GM19455 (cell line): ENCODE data around the gene HMGXB3.
A peak's percentile ranks its signal among the peaks of the same experiment; 100 is the strongest.

Experiments used
- ATAC-seq: cut with Tn5 transposase; IDR thresholded peaks from one replicate; pipeline ENCODE4 v1.9.1; 2021; ENCODE audit not compliant: unreplicated experiment

HMGXB3 gene

GRCh38 chr5:150000256-150000989, at the start of gene HMGXB3, which contains the start of gene TIGD6:
TSS of gene HMGXB3 (plus strand) at chr5:150000739. CDS start at chr5:150004853, 4,114 bp downstream.
TSS of gene TIGD6 (minus strand) at chr5:150000654. CDS start at chr5:149996348, 4,306 bp downstream.
- ATAC-seq, result peak; percentile 90

- ATAC-seq, result no peak
Measured at GRCh38 chr5:149951138-149951749, 49.3 kb upstream of the HMGXB3 start.

GRCh38 chr5:149953436-149954121, 47.0 kb upstream of the HMGXB3 start:
- no peak for ATAC-seq

- no peak for ATAC-seq
Measured at GRCh38 chr5:149954798-149955197, 45.7 kb upstream of the HMGXB3 start.

GRCh38 chr5:149956685-149957084, 43.9 kb upstream of the HMGXB3 start:
- no peak for ATAC-seq

- no peak for ATAC-seq
Measured at GRCh38 chr5:149957855-149958254, 42.7 kb upstream of the HMGXB3 start.

DNA sequence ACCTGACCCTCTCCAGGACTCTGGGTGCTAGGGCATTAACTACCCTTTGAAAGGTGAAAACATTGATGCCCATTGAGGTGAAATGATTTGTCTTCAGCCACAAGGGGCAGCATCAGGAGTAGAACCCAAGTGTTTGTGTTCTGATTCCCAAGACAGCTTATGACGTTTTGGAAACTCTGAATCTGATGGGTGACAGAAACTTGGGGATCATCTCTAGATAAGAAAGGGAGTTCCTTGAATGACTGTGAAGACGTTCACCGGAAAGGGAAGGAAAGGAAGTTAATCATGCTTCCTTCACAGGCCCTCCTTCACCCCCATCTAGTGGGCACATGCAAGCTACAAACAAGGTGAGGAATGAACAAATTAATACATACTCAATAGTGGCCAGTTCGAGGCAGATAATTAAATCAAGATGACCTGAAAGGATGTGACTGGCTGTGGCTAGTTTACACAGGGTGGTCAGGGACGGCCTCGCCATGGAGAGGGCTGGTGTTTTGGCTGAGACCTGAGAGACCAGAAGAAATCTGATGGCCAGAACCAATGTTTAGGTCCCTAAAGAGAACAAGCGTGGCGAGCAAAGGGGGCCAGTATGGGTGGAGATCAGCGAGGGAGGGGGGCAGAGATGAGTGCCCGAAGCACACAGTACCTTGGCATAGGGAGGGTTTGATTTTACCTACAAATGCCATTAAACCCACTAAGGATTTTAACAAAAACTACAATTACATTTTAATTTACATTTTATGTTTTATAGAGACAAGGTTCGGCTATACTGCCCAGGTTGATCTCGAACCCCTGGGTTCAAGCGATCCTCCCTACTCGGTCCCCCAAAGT, 40.9 kb upstream of the HMGXB3 start:
- no peak for ATAC-seq

DNA sequence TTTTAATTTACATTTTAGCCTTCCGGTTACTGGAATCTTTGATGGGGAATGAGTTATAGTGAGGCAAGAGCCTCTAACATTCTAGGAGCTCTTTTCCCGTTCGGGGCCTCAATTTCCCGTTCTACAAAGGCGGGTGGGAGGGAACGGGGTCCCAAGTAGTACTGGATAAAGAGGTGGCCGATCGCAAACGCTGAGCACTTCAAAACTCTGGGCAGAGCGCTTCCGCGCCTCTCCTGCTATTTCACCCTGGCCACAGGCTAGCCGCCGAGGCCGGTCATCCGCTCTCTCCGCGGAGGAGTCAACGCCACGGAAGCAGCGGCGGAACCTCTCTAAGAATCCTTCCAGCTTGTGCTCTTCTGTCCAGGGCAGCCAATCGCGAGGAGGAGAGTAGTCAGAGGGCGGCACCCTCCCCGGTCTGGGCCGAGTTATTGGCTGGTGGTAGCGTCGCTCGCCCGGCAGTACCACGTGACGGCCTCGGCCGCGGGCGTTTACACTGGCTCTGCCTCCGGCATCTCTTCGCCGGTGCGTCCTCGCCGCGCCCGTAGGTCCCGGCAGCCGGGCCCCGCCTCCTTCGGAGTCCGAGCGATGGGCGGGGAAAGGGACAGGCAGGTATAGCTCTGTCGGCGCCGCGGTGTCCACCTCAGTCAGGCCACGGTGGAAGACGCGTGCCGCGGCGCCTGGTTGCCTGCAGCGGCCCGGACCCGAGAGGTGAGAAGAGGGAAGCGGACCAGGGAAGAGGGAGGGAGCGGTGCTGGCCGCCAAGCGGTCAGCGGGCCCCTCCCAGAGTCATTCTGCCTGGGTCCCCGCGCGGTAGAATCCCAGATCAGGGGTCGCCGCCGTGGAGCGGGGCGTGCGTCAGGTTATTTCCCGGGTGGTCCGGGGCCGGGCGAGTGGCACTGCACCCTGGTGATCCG, 40.0 kb upstream of the HMGXB3 start, which contains the start of gene SLC26A2:
Gene SLC26A2, plus strand, starts transcription at position 487 of the 914 bp plus-strand sequence. CDS start 16,895 bp downstream, outside the sequence.
- ATAC-seq, result peak; percentile 98

DNA sequence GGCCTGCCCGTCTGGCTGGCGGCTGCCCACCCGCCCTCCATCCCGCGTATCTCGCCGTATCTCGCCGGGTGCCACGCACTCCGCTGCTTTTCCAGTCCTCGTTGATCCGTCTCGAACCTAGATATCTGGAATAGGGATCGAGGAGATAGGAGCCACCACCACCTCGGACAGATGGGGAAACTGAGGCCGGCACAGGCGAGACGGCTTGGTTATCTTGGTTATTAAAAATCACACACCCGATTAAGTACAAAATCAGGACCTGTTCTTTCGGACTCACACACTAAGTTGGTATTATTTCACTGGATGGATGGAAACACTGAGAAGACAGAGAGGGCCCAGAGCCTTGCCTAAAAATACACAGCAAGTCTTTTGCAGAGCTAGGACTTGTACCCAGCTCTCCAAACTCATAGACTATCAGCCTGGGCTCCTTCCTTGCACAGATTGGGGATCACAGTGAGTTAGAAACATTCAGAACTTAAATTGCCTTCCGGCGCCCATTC, 39.3 kb upstream of the HMGXB3 start:
- ATAC-seq, result peak; percentile 31

DNA sequence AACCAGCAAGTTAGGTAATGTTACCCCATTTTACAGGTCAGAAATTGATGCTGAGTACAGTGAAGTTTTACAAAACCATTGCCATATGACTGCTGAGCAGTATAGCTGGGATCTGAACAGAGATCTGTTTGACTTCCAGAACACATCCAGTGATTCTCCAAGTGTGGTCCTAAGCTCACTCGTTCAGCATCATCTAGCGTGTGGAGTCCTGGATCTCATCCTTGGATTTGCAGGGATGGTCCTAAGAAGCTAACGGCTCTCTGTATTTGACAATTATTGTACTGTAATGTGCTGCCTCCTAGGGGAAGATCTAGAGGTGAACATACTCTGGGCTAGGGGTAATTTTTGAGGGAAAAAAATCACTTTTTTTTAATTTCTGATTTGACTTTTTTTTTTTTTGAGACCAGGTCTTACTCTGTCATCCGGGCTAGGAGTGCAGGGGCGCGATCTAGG, 38.6 kb upstream of the HMGXB3 start:
- no peak for ATAC-seq

GRCh38 chr5:149962601-149963300, 37.8 kb upstream of the HMGXB3 start:
- ATAC-seq, result no peak

GRCh38 chr5:149963729-149964128, 36.8 kb upstream of the HMGXB3 start:
- ATAC-seq, result no peak

DNA sequence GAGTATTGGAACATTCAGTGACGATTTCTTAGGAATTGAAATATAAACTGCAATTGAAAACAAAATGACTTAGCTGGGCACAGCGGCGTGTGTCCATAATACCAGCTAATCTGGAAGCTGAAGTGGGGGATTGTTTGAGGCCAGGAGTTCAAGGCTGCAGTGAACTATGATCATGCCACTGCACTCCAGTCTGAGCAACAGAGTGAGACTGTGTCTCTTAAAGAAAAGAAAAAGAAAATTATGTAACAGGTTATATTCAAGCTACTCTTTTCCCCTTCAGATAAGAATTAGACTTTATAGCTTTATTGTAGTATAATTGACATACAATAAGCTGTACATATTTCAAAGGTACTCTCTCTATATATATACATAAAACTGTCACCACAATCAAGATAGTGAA, 33.6 kb upstream of the HMGXB3 start:
- no peak for ATAC-seq

DNA sequence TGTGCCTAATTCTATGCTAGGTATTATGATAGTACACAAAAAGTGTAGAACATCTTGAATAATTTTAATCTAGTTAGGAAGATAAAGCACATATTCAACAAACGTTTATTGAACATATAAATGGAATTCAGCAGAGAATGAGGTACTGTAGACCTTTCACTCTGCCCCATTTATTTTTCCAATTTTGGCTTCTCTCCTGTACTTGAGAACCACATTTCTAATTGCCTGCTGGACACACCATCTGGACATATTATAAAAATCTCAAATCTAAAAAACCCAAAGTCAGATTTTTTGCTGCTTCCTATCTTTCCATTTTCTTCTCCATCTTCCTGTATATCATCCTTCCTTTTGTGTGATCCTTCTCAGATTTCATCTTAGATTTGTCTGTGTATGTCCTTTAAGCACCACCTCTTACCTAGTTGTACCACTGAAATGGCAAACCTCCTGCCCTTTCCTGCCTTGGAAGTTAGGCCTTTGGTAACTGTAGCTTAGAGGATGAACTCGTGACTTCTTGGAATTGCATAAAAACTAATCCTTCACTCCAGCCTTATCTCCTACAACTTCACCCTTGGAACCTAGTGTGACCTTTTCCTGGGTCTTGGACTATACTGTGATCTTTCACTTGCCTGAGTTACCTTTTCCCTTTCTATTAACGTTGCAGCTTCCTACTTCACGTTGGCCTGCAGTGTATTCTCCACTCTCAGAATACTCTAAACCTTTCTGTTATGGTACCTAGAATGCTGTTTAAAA, 31.2 kb upstream of the HMGXB3 start:
- ATAC-seq, result no peak

GRCh38 chr5:149975409-149975808, 25.1 kb upstream of the HMGXB3 start:
- no peak for ATAC-seq

GRCh38 chr5:149979896-149980295, 20.6 kb upstream of the HMGXB3 start:
- no peak for ATAC-seq

DNA sequence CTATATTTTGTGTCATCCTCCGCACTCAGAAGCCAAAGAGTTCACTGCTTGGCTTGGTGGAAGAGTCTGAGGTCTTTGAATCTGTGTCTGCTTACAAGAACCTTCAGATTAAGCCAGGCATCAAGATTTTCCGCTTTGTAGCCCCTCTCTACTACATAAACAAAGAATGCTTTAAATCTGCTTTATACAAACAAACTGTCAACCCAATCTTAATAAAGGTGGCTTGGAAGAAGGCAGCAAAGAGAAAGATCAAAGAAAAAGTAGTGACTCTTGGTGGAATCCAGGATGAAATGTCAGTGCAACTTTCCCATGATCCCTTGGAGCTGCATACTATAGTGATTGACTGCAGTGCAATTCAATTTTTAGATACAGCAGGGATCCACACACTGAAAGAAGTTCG, 19.3 kb upstream of the HMGXB3 start:
- ATAC-seq, result no peak

GRCh38 chr5:149982505-149982904, 18.0 kb upstream of the HMGXB3 start:
- no peak for ATAC-seq
